Measurements from ENCODE around the gene FBXO47. TPM values are rescaled to one million over a fixed set of nuclear protein-coding genes. Genes with fewer than 3 reads are reported as not detected.
A peak's percentile ranks its signal among the peaks of the same experiment; 100 is the strongest.

The FBXO47 gene
- total and polyA plus RNA-seq, 9 of the 15 experiments (the other 6 are each of a cell fraction or from before 2014, with no cell fraction given) = not detected

GRCh38 chr17:38898812-38899348, 68.3 kb downstream of the FBXO47 start (continued):
- TF ChIP-seq, protein P1, sequence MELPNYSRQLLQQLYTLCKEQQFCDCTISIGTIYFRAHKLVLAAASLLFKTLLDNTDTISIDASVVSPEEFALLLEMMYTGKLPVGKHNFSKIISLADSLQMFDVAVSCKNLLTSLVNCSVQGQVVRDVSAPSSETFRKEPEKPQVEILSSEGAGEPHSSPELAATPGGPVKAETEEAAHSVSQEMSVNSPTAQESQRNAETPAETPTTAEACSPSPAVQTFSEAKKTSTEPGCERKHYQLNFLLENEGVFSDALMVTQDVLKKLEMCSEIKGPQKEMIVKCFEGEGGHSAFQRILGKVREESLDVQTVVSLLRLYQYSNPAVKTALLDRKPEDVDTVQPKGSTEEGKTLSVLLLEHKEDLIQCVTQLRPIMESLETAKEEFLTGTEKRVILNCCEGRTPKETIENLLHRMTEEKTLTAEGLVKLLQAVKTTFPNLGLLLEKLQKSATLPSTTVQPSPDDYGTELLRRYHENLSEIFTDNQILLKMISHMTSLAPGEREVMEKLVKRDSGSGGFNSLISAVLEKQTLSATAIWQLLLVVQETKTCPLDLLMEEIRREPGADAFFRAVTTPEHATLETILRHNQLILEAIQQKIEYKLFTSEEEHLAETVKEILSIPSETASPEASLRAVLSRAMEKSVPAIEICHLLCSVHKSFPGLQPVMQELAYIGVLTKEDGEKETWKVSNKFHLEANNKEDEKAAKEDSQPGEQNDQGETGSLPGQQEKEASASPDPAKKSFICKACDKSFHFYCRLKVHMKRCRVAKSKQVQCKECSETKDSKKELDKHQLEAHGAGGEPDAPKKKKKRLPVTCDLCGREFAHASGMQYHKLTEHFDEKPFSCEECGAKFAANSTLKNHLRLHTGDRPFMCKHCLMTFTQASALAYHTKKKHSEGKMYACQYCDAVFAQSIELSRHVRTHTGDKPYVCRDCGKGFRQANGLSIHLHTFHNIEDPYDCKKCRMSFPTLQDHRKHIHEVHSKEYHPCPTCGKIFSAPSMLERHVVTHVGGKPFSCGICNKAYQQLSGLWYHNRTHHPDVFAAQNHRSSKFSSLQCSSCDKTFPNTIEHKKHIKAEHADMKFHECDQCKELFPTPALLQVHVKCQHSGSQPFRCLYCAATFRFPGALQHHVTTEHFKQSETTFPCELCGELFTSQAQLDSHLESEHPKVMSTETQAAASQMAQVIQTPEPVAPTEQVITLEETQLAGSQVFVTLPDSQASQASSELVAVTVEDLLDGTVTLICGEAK (IDR thresholded peaks at IDR 0.05) = 0 out of 2 replicates have a peak, but pooled peaks have one; percentile 19
- TF ChIP-seq, protein P1 (CRISPR knock-in tag; IDR thresholded peaks at IDR 0.05) = no peak
- no peak for TF ChIP-seq ZNF644 (tag; IDR thresholded peaks at IDR 0.05; ENCODE audit: low read depth)
- TF ChIP-seq RNF2 (IDR thresholded peaks at IDR 0.05) = peak; percentile 69; the same call in 1 of the 2 replicates
- no peak for TF ChIP-seq SAP30 (IDR thresholded peaks at IDR 0.05; ENCODE audit: borderline replicate concordance, insufficient read depth, low read depth, low read length, poor library complexity, severe bottlenecking)
- no peak for TF ChIP-seq EWSR1 (IDR thresholded peaks at IDR 0.05; ENCODE audit: borderline replicate concordance, low read depth, partially characterized antibody)
- TF ChIP-seq ASH1L (IDR thresholded peaks at IDR 0.05; ENCODE audit: borderline replicate concordance, low read depth, partially characterized antibody) = no peak
- TF ChIP-seq CREBBP (IDR thresholded peaks at IDR 0.05; ENCODE audit: low read depth, low read length) = no peak
- TF ChIP-seq, protein P2, sequence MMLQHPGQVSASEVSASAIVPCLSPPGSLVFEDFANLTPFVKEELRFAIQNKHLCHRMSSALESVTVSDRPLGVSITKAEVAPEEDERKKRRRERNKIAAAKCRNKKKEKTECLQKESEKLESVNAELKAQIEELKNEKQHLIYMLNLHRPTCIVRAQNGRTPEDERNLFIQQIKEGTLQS (IDR thresholded peaks at IDR 0.05) = peak; percentile 33; the same call in 1 of the 2 replicates
- TF ChIP-seq, protein P2 (CRISPR knock-in tag; conservative IDR thresholded peaks at IDR 0.05) = no peak
- TF ChIP-seq, protein P3, sequence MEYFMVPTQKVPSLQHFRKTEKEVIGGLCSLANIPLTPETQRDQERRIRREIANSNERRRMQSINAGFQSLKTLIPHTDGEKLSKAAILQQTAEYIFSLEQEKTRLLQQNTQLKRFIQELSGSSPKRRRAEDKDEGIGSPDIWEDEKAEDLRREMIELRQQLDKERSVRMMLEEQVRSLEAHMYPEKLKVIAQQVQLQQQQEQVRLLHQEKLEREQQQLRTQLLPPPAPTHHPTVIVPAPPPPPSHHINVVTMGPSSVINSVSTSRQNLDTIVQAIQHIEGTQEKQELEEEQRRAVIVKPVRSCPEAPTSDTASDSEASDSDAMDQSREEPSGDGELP (CRISPR knock-in tag; IDR thresholded peaks at IDR 0.05; ENCODE audit: borderline replicate concordance) = no peak
- no peak for TF ChIP-seq HNRNPUL1 (IDR thresholded peaks at IDR 0.05; ENCODE audit: low read length)

Data from K562 (cell line).